GM18498 (cell line): ENCODE data around the gene CFAP410.

Experiments
- ATAC-seq: cut with Tn5 transposase; IDR thresholded peaks from one replicate; pipeline ENCODE4 v1.9.1; 2021; ENCODE audit warnings: mild to moderate bottlenecking, moderate library complexity; ENCODE audit not compliant: unreplicated experiment

The CFAP410 gene

DNA sequence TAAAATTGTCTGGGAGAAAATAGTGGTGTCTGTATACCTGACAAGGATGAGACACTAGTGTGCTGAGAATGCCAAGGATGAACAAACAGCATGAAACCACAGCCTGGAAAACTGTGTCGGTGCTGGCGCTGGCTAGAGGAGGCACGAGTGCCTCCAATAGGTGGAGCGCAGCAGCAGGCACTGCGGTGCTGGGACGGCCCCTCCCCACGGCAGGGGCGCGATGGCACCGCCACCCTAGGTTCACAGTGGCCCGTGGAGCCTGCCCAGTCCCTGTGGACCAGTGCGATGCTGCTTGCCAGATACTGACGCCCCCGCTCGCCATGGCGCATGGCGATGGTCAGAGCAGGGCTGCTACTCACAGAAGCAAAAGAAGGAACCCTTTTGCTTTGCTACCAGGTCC lies 6.8 kb downstream of the CFAP410 start:
- ATAC-seq = no peak

DNA sequence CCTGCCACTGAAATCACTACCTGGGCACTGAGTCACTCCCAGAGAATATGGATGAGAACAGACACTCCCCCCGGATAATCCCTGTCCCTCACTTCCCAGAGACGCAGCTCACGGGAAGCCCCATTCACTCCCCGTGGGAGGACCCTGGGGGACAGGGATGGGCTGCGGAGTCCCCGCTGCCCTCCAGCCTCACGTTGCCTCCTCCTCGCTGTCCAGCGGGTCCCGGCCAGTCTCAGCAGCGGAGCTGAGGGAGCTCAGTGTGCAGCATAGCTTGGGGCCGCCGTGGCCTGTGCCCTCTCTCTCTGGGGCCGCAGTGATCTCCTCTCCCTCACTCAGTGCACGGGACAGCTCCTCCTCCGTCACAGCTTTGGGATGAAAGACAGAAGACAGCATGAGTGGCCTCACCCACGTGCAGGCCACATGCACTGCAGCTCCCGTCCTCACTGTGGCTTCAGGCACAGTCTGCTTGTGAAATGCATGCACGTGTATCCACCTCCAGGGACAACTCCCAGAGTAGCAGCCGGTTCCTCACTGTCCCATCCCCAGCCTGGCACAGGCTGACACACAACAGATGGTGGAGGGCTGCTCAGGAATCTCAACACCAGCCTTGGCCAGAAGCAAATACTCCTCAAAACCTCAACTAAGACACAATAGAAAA lies 7.4 kb downstream of the CFAP410 start:
- no peak for ATAC-seq

DNA sequence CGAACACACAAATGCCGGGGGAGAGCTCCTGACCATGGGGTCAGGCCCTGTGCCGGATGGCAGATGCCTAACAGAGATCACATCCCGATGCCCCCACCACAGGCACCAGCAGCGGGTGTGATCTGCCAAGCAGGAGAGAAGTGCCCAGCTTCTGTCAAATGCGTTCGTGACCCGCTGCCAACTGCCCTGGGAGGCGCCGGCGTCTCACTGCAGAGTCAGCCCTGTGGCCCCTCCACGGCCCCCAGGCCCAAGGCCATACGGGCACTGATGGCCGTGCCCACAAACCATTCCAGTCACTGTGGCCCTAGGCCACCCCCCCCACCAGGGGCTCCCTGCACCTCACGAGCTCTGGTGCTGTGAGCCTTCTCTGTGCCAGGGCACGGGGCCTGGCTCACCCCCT lies 8.0 kb downstream of the CFAP410 start:
- no peak for ATAC-seq

DNA sequence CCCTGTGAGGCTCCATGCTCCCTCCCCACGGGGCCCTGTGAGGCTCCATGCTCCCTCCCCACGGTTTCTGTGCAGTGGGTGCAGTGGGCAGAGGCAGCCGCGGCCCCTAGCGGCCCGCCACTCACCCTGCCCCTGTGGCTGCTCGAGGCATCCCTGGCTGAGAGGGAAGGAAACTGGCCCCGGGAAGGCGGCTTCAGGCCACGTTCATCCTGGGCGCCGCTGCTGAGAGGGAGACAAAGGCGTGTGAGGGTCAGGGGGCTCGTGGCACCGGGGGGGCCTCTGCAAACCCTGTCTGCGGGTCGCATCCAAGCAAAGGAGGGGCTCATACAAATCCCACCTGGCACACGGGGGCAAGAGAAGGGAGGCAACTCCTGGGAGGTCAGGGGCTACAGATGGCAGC lies 8.5 kb downstream of the CFAP410 start:
- ATAC-seq = no peak

DNA sequence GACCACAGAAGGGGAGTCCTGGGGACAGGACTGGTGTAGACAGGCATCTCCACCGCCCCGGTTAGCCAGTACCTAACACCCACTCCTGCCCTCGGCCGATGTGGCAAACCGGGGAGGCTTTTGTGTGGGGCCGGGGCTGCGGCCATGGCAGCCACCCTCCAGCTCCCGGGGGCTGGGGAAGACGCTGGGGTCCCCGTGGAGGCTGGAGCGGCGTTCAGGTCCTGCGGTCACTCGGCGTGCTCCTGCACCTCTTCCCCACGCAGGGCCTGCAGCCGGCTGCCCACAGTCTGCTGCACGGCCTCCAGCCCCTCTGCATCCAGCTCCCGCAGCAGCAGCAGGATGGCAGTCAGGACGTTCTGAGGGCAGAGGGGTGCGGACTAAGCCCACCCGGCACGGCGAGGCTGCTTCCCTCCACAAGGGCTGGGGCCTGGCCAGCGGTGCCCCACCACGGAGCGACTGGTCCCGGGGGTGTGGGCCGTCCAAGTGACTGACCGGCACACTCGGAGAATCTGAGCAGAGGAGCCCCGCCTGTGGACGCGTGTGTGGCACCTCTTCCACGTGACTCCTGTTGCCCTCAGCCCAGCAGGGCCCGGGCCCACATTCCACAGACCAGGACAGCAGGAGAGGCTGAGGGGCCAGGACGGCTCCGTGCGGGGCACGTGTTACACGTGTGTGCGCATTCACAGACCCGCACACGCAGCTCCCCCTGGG lies 9.1 kb downstream of the CFAP410 start:
- ATAC-seq = no peak

DNA sequence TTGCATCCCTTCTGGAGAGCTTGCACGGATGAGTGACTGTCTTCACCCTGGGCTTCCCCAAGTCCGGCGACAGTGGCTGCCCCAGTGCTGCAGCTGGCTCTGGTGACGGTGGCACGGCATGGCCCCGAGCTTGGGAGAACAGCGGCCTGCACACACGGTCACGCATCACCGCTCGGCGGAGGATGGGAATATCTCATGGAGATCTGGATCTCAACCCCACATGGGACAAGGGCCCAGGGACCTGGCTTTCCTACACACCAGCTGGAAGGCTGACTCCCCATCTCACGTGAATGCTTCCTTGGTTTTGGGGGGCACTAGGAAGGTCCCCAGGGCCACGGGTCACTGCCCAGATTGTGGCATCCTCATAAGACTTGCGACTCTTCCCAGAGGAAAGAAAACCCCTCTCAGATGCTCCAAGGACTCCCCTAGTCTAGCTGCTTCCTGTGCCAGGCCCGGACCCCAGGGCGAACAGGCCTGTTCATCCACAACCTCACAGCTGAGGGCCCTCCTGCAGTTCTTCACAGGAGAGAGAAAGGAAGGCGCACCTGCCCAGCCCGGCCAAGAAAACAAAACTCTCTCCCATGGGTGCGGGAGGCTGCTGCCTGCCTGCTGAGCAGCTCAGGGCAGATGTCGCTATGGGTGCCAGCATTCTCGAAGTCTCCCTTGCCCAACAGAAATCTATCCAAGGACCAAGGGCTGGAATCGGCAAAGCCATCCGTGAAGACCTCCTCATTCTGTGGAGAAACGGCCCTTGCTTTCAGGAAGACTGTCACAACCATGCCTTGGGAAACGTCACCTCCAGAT lies 9.9 kb downstream of the CFAP410 start:
- no peak for ATAC-seq

DNA sequence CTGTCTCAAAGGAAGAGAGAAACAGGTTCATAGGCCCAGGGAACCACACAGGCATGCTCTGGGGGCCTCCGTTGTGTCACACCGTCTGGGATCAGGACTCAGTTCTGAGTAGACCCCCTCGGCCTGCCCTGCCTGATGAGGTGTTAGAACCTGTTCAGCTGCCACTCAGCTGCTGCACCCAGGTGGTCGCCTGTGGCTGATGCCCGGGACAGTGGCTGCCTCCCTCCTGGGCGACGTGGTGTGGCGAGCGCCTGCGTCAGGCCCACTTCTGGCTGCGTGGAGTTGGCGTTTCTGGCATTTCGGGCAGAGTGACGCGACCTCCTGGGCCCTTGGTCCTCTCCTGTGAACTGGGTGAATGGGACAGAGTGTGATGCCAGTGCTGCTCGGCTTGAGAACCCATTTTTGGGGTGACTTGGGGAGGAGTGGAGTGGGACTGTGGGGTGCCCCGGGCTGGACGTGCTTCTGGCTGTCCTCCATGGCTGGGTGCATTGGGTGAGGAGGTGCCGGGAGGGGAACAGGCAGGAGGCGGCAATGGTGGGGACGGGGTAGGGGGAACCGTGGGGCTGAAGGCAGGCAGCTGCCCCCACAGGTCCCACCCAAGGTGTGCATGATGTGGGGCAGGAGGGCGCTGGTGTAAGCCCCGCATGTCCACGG lies 10.8 kb downstream of the CFAP410 start:
- no peak for ATAC-seq

DNA sequence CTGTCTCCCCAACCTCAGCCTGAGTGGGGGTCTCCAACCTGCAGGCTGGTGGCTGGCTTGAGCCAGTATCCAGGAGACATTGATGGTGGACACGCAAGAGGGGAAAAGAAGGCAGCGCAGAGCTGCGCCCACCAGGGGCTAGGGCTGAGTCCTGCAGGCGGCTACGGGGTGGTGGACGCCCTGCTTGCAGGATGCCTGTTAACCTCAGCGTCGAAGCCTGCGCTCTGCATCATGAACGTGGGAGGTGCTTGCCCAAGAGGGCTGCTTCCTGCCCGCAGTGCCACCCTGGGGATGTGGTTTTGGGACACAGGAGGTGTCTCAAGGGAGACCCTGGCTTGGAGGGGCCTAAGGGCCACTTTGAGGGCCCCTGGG lies 11.6 kb downstream of the CFAP410 start:
- ATAC-seq = no peak

DNA sequence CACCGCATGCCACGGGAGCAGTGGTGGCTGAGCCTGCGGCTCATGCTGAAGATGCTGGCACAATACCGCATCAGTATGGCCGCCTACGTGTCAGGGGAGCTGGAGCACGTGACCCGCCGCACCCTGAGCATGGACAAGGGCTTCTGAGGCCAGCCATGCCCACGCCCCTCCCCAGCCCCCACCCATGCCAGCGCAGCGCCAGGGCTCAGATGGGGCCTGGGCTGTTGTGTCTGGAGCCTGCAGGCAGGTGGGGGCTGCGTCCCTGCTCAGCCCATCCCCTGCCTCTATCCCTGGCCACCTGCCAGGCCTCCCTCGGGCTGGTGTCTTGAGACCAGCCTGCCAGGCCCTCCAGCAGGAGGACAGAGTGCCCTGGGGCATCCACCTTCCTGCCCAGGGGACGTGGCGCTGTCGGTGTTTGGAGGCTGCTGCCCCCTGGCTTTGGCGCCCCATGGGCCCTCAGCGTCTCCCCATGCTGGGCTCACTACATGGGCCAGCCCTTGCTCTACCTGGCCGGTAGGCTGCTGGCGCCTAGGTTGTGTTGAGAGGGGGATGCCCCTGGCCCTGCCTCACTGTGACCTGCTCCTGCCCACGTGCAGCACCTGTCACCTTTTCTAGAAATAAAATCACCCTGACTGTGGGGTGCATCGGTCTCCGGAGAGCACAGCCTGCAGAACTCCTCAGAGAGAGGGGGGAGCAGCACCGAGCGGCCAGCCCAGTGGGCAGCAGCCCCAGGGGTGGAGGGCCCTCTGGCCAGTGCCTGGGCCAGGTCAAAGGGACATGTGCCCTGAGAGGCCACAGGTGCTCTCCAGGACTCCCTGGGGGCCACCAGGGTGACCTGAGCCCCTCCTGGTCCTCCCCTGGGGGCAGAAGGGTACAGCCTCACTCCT lies 12.2 kb downstream of the CFAP410 start:
- no peak for ATAC-seq

DNA sequence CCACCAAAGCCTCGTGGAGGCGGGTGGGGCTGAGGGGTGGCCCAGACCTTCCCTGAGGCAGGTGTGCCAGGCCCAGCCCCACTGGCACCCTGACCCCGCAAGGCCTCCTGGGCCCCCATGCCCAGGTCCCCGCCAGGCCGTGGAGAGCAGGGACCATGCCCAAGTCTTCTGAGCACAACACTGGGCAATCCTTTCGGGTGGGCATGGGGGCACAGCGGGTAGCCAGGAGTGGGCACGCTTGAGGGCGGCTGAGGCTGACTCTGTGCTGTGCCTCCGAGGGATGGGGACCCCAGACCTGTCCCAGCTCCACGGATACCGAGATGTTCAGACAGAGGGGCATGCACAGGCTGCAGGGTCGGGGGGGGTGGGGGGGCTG lies 12.9 kb downstream of the CFAP410 start:
- ATAC-seq = no peak

DNA sequence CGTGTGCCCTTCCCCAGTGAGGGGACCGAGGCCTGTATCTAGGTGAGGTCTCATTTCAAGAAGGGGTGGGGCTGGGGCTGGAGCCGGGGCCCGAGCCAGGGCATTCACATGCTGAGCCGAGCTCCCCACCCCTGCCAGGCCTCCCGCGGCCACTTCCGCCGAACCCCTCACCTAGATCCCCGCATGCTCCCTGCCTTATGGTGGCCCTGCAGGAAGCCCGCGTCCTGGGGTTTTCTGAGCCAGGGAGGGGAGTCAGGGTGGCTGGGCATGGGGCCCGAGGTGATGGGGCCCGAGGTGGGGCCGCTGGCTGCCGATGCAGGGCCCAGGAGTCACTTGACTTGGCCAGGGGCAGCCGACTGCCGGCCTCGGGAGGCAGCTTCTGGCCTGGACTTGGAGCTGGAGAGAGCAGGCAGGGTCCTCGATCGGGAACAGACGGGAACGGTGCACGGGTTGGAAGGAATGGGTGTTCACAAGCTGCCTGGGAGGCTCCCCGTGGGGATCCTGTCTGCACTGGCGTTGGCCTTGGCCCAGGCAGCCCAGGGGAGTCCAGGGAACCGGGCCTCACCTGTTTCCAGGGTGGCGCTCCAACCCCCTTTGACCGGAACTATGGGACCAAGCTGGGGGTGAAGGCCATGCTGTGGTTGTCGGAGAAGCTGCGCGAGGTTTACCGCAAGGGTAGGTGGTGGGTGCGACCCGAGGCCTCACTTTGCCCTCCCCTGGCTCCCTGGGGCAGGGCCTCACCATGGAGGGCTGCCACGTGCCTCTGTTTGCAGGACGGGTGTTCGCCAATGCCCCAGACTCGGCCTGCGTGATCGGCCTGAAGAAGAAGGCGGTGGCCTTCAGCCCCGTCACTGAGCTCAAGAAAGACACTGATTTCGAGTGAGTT lies 13.6 kb downstream of the CFAP410 start:
- no peak for ATAC-seq

DNA sequence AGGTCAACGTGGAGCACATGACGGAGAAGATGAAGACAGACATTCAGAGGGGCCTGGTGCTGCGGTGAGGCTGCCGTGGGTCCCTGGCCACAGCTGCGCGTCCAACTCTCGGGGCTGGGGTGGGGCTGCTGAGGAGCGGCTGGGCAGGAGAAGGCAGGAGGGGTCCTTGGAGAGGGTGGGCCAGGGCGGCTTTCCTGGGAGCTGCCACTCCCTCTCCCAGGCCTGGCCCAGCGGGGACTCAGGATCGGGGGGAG lies 14.4 kb downstream of the CFAP410 start:
- ATAC-seq = no peak

DNA sequence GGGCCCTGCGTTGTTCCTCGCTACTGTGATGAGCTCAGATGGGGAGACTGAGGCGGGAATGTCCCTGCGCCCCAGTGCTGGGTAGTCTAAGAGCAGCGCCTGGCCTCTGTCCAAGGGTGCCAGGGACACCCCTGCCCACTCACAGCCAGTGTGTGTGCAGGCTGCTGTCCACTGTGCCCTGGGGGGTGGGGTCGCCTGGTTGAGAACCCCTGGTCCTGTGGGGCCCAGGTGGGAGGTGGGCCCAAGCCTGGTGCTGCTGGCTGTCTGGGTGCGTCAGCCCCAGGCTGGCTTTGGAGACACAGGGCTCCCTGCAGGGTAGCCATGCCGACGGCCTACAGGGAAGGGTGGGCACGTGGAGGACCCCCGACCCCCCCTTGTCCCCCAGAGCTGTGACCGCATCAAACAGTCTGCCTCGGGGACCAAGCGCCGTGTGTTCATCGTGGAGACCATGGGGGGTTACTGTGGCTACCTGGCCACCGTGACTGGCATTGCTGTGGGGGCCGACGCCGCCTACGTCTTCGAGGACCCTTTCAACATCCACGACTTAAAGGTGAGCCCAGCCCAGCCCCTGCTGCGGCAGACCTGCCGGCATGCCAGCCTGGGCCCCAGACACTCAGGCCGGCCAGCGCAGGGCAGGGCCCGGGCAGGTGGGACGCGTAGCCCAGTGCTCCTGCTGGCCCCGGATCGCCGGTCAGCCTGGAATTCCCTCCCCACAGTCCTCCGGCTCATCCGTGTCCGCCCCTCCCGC lies 14.9 kb downstream of the CFAP410 start:
- ATAC-seq = no peak

DNA sequence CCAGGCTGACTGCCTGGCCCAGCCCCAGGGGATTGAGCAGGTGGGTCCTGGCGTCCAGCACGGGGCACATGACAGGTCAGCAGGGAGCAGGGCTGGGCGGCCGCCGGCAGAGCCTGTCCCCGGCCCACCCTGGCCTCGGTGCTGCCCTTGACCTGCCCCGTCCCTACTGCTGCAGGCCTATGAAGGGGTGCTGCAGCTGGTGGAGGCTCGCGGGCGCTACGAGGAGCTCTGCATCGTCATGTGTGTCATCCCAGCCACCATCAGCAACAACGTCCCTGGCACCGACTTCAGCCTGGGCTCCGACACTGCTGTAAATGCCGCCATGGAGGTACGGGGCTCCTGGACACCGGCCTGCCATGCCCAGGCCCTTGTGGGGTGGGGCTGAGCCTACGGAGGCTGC lies 15.6 kb downstream of the CFAP410 start:
- no peak for ATAC-seq

DNA sequence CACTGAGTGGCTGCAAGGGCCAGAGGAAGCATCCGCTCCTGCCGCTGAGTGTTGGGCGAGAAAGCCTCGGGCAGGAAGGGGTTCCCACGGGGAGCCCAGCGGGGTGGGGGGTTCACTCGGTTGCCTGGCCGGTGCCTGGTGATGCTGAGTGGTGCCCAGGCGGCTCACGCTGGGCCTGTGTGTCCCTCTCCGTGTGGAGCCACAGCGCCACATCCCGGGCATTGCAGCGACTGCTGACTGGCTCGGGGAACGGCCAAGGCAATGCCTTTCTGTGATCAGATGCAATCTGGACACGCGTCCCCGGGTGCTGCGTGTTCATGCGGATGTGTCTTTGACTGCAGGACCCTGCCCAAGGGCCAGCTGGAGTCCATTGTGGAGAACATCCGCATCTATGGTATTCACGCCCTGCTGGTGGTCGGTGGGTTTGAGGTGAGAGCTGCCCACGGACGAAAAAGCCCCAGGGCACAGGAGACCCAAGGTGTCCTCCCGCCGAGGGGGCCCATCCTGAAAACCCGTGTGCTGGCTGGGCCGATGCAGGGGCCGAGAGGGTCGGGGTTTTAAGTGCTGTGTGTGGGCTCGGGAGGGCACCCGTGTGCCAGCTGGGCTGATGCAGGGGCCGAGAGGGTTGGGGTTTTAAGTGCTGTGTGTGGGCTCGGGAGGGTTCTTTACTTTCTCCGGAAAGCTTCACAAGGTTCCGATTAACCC lies 16.4 kb downstream of the CFAP410 start:
- ATAC-seq = no peak

DNA sequence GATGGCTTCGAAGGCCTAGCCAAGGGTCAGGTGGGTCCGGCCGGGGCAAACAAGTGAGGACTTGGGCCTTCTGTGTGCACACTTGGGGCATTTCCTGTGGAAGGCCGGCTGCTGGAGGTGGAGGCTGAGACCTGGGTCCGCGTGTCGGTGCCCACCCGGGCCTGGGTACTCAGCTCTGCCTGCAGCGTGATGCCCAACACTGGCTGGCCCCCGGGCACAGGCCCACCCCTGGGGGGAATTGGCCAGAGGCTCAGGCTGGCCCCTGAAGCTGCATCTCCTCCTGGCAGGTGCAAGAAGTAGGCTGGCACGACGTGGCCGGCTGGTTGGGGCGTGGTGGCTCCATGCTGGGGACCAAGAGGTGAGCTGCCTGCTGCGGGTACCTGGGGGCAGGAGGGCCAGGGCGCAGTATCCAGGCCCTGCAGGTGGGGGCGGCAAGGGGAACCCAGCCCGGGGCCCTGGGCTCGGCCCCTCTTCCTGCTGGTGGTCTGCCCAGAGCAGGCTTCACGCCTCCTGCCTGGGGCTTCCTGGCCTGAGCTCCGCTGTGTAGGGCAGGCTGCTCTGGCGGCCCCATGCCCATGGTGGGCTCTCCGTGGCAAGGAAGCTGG lies 17.2 kb downstream of the CFAP410 start:
- no peak for ATAC-seq

DNA sequence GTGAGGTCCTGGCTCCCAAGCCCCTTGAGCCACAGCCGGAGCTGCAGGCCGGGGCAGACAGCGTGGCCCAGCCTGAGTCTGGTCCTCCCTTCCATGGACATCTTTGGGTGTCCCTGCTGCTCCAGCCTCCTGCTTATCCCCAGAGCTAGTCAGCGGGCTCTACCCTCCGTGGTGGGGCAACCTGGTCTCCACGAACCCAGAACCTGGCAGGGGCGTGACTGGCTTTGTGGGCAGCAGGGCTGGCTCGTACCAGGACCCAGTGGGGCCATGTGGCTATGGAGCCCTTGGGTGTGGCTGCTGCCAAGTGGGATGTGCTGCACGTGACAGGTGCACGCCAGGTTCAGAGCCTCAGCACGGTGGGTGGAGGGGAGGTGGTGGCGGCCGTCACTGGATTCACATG lies 18.3 kb downstream of the CFAP410 start:
- no peak for ATAC-seq

DNA sequence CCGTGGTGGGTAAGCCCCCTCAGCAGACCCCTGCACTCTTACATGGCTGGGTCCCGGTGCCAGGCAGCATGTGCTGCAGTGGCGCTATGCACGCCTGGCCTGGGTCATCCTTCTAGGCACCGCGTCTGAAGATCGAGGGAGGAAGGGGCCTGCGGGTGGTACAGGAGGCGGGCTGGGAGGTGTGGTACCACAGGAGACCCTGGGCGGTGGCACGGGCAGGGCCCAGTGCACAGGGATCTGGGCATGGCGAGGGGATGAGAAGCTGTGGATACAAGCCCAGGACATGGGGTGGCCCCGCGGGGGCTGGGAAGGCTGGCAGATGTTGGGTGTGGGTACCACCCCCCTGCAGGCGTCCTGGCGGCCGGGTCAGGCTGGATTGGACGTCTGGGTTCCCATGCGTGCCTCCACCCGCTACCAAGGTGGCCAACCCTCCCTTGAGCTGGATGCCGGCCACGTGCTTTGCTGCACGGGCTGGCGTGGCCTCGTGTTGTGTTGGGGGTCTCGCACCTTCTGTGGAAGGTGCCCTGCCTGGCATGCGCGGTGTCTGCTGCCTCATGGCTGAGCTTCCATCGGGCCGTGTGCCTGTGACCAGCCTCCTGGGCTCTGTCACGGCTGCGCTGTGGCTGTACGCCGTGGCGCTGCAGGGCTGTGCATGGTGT lies 19.7 kb downstream of the CFAP410 start:
- no peak for ATAC-seq
